Middle frontal gyrus (tissue), 1 donor: Measurements from ENCODE around the gene NUTM2B.
"Not testable (repeated sequence)": the region's sequence is repeated elsewhere in the genome, so short reads cannot be mapped to it uniquely, and the experiment has no call there.

Experiments
- DNase-seq: peaks from one replicate; pipeline ENCODE4 v3.0.0-alpha.2; 2015; ENCODE audit warnings: low spot score; ENCODE audit errors: extremely low spot score

The NUTM2B gene

DNA sequence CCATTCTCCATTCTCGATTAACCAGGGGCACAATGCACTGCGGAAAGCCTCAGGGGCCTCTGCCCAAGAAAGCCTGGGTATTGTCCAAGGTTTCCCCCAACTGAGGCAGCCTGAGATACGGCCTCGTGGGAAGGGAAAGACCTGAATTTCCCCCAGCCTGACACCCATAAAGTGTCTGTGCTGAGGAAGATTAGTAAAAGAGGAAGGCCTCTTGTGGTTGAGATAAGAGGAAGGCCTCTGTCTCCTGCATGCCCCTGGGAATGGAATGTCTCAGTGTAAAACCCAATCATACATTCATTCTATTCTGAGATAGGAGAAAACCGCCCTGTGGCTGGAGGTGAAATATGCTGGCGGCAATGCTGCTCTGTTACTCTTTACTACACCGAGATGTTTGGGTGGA is 41.8 kb downstream of the NUTM2B start:
- not testable (repeated sequence) for DNase-seq

DNA sequence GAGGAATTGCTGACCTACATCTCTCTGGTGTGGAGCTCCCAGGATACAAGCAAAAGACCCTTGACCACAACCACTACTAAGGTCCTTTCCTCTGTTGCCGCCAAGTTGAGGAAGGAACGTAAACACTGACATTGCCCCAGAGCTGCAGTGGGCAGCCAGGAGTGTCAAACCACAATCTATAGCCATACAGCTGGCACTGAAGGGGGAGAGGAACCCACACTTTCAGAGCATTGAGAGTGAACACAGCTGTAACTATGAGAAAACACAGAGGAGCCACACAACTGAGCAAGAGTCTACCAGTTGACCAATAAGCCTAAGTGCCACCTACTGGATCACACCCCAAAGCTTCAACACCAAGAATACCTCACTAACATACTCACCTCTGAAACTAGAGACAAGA is 45.5 kb downstream of the NUTM2B start:
- DNase-seq, result not testable (repeated sequence)

GRCh38 chr10:79753601-79754000 is 50.6 kb downstream of the NUTM2B start:
- DNase-seq, result not testable (repeated sequence)

GRCh38 chr10:79758297-79758993 is 55.4 kb downstream of the NUTM2B start:
- not testable (repeated sequence) for DNase-seq
